HepG2 (cell line): ENCODE data around the gene STX4. TPM values are rescaled to one million over a fixed set of nuclear protein-coding genes. Genes with fewer than 3 reads are reported as not detected.
A peak's percentile ranks its signal among the peaks of the same experiment; 100 is the strongest.

Experiments
- ATF1 ChIP-seq: IDR thresholded peaks from 2 replicates; pipeline ENCODE4 v1.6.1; 2016; ENCODE audit warnings: mild to moderate bottlenecking, control low read depth
- CHD2 ChIP-seq: IDR thresholded peaks from 2 replicates; pipeline ENCODE4 v1.6.1; 2011; ENCODE audit warnings: low read depth, low read length, improper control_type of control experiment
- NFIB ChIP-seq: sonication (generic); formaldehyde crosslinking; IDR thresholded peaks from 2 replicates; pipeline ENCODE4 v1.9.0; 2021; ENCODE audit warnings: missing genetic modification reagents, mild to moderate bottlenecking, borderline replicate concordance
- RFXAP ChIP-seq: sonication (generic); formaldehyde crosslinking; IDR thresholded peaks from 2 replicates; pipeline ENCODE4 v1.4.0; 2020; ENCODE audit warnings: missing genetic modification reagents, borderline replicate concordance
- ZBTB1 ChIP-seq: sonication (generic); formaldehyde crosslinking; IDR thresholded peaks from 2 replicates; pipeline ENCODE4 v1.4.0; 2020; ENCODE audit warnings: missing genetic modification reagents, borderline replicate concordance
- ZFP1 ChIP-seq: IDR thresholded peaks from 2 replicates; pipeline ENCODE4 v1.6.1; 2016
- ZNF124 ChIP-seq: sonication (generic); formaldehyde crosslinking; IDR thresholded peaks from 2 replicates; pipeline ENCODE4 v1.4.0; 2020; ENCODE audit warnings: missing genetic modification reagents
- ZNF337 ChIP-seq: sonication (generic); formaldehyde crosslinking; IDR thresholded peaks from 2 replicates; pipeline ENCODE4 v1.5.1; 2020; ENCODE audit warnings: missing genetic modification reagents, low read depth, mild to moderate bottlenecking, borderline replicate concordance
- ZNF558 ChIP-seq: sonication (generic); formaldehyde crosslinking; IDR thresholded peaks from 2 replicates; pipeline ENCODE4 v1.9.0; 2022; ENCODE audit warnings: mild to moderate bottlenecking, missing genetic modification reagents, borderline replicate concordance
- ZNF747 ChIP-seq: sonication (generic); formaldehyde crosslinking; IDR thresholded peaks from 2 replicates; pipeline ENCODE4 v1.8.1; 2023; ENCODE audit warnings: missing genetic modification reagents, mild to moderate bottlenecking, borderline replicate concordance
- polyA plus RNA-seq, 8 experiments: library from polyadenylated mRNA; depleted of rRNA in 3 of 8; stranded (reverse) in 7 of 8; unstranded in 1 of 8; fragments of >200 nt; fragmentation: Illumina TruSeq in 4 of 8; extraction: Trizol in 4 of 8; gene quantifications; 2 replicates each; pipeline versions ENCODE4 v1.2.1 to v1.2.3, GENCODE V29; 2011 to 2016; ENCODE audit warnings: low read depth in 4 of 8, missing spikeins in 1 of 8, mixed read lengths in 1 of 8; ENCODE audit not compliant: insufficient read depth in 1 of 8
- total RNA-seq, 5 experiments: library from RNA; depleted of rRNA; stranded (reverse); fragments of >200 nt; fragmentation: Illumina TruSeq; extraction: Trizol; gene quantifications; 2 replicates each; pipeline ENCODE4 v1.2.3, GENCODE V29; 2016; ENCODE audit warnings: low read depth in 1 of 5
- TF ChIP-seq, protein P1 (sequence below): sonication (generic); formaldehyde crosslinking; IDR thresholded peaks from 2 replicates; pipeline ENCODE4 v1.4.0; 2020; ENCODE audit warnings: missing genetic modification reagents, low read depth, mild to moderate bottlenecking, borderline replicate concordance
- TF ChIP-seq, protein P2 (sequence below): sonication (generic); formaldehyde crosslinking; IDR thresholded peaks from 2 replicates; pipeline ENCODE4 v1.5.0; 2020; ENCODE audit warnings: missing genetic modification reagents
- TF ChIP-seq, protein P3 (sequence below): sonication (generic); formaldehyde crosslinking; IDR thresholded peaks from 2 replicates; pipeline ENCODE4 v1.8.1; 2022; ENCODE audit warnings: low read depth, mild to moderate bottlenecking, missing genetic modification reagents
- TF ChIP-seq, protein P4 (sequence below): sonication (generic); formaldehyde crosslinking; IDR thresholded peaks from 2 replicates; pipeline ENCODE4 v1.4.0; 2020; ENCODE audit warnings: missing genetic modification reagents
- TF ChIP-seq, protein P5 (sequence below): fragments of 450-650 bp; IDR thresholded peaks from 2 replicates; pipeline ENCODE4 v1.6.1; 2017; ENCODE audit warnings: mild to moderate bottlenecking

STX4 gene
- total and polyA plus RNA-seq, 2 of the 13 experiments (the other 11 are each of a cell fraction or from before 2014, with no cell fraction given): 29.2 to 34.6 TPM

DNA sequence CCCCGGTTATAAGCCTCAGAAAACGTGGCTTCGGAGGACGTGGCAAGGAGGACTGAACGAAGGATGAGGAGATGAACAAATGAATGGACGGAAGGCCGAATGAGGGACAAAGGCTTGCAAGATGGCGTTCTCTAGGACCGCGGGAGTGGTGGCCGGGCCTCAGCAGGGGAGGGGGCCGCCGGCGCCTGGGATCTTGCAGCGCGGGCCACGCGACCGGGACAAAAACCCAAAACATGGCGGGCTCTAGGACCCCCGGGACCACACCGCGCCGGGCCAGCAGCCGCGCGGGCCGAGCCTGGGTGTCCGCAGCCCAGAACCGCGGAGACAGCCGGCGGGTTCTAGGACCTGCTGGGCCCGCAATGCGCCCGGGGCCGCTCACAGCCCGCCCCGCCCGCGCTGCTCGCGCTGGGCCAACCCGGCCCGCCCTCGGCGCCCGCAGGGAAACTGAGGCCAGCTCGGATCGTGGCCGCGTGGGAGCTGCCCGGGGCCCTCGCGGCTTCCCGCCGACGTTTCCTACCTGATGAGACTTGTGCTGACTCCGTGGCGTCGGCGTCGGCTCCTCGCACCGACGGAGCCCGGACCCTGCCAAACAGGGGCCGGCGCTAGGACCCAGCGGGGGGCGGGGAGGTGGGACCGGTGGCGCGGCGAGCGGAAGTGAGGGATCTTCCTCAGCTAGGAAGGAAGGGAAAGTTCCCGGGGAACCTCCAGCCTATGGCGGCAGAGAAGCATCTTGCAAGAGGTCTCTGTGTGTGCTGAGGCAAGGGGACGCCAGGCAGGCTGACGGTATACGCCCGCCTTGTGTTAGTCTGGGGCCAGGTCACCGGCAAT, 40.0 kb downstream of the STX4 start (continued):
- peak; percentile 65; the same call in 1 of the 2 replicates for TF ChIP-seq ZNF747 (CRISPR knock-in tag)
- TF ChIP-seq, protein P1, sequence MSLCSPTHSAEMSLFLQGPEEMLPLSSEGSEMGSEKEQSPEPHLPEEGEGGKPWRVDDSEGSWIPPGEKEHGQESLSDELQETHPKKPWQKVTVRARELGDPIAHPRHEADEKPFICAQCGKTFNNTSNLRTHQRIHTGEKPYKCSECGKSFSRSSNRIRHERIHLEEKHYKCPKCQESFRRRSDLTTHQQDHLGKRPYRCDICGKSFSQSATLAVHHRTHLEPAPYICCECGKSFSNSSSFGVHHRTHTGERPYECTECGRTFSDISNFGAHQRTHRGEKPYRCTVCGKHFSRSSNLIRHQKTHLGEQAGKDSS (CRISPR knock-in tag): no peak; the same call in none of the 2 replicates
- no peak for TF ChIP-seq ATF1
- no peak for TF ChIP-seq NFIB (CRISPR knock-in tag)
- TF ChIP-seq ZNF337 (CRISPR knock-in tag): 0 out of 2 replicates have a peak, but pooled peaks have one; percentile 9
- TF ChIP-seq, protein P2, sequence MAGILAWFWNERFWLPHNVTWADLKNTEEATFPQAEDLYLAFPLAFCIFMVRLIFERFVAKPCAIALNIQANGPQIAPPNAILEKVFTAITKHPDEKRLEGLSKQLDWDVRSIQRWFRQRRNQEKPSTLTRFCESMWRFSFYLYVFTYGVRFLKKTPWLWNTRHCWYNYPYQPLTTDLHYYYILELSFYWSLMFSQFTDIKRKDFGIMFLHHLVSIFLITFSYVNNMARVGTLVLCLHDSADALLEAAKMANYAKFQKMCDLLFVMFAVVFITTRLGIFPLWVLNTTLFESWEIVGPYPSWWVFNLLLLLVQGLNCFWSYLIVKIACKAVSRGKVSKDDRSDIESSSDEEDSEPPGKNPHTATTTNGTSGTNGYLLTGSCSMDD (CRISPR knock-in tag): peak; percentile 42
- TF ChIP-seq, protein P3, sequence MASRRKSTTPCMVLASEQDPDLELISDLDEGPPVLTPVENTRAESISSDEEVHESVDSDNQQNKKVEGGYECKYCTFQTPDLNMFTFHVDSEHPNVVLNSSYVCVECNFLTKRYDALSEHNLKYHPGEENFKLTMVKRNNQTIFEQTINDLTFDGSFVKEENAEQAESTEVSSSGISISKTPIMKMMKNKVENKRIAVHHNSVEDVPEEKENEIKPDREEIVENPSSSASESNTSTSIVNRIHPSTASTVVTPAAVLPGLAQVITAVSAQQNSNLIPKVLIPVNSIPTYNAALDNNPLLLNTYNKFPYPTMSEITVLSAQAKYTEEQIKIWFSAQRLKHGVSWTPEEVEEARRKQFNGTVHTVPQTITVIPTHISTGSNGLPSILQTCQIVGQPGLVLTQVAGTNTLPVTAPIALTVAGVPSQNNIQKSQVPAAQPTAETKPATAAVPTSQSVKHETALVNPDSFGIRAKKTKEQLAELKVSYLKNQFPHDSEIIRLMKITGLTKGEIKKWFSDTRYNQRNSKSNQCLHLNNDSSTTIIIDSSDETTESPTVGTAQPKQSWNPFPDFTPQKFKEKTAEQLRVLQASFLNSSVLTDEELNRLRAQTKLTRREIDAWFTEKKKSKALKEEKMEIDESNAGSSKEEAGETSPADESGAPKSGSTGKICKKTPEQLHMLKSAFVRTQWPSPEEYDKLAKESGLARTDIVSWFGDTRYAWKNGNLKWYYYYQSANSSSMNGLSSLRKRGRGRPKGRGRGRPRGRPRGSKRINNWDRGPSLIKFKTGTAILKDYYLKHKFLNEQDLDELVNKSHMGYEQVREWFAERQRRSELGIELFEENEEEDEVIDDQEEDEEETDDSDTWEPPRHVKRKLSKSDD (CRISPR knock-in tag): no peak
- TF ChIP-seq, protein P4, sequence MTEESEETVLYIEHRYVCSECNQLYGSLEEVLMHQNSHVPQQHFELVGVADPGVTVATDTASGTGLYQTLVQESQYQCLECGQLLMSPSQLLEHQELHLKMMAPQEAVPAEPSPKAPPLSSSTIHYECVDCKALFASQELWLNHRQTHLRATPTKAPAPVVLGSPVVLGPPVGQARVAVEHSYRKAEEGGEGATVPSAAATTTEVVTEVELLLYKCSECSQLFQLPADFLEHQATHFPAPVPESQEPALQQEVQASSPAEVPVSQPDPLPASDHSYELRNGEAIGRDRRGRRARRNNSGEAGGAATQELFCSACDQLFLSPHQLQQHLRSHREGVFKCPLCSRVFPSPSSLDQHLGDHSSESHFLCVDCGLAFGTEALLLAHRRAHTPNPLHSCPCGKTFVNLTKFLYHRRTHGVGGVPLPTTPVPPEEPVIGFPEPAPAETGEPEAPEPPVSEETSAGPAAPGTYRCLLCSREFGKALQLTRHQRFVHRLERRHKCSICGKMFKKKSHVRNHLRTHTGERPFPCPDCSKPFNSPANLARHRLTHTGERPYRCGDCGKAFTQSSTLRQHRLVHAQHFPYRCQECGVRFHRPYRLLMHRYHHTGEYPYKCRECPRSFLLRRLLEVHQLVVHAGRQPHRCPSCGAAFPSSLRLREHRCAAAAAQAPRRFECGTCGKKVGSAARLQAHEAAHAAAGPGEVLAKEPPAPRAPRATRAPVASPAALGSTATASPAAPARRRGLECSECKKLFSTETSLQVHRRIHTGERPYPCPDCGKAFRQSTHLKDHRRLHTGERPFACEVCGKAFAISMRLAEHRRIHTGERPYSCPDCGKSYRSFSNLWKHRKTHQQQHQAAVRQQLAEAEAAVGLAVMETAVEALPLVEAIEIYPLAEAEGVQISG (CRISPR knock-in tag): peak; percentile 73
- TF ChIP-seq, protein P5, sequence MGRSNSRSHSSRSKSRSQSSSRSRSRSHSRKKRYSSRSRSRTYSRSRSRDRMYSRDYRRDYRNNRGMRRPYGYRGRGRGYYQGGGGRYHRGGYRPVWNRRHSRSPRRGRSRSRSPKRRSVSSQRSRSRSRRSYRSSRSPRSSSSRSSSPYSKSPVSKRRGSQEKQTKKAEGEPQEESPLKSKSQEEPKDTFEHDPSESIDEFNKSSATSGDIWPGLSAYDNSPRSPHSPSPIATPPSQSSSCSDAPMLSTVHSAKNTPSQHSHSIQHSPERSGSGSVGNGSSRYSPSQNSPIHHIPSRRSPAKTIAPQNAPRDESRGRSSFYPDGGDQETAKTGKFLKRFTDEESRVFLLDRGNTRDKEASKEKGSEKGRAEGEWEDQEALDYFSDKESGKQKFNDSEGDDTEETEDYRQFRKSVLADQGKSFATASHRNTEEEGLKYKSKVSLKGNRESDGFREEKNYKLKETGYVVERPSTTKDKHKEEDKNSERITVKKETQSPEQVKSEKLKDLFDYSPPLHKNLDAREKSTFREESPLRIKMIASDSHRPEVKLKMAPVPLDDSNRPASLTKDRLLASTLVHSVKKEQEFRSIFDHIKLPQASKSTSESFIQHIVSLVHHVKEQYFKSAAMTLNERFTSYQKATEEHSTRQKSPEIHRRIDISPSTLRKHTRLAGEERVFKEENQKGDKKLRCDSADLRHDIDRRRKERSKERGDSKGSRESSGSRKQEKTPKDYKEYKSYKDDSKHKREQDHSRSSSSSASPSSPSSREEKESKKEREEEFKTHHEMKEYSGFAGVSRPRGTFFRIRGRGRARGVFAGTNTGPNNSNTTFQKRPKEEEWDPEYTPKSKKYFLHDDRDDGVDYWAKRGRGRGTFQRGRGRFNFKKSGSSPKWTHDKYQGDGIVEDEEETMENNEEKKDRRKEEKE: no peak
- no peak; the same call in 1 of the 2 replicates for TF ChIP-seq CHD2
- TF ChIP-seq ZBTB1: no peak
- TF ChIP-seq RFXAP: no peak; the same call in none of the 2 replicates
- peak; percentile 57; the same call in 1 of the 2 replicates for TF ChIP-seq ZNF124 (CRISPR knock-in tag)
- no peak for TF ChIP-seq ZFP1
- TF ChIP-seq ZNF558: no peak
